SJSA1 (cell line): ENCODE data around the gene DCN. TPM values are rescaled to one million over a fixed set of nuclear protein-coding genes. Genes with fewer than 3 reads are reported as not detected.

ENCODE experiments used
- DNase-seq, 2 experiments: peaks; one replicate each; pipeline ENCODE4 v3.0.0-alpha.2; 2015 to 2020; ENCODE audit warnings: low spot score in 2 of 2, low read depth in 1 of 2
- H3K27ac ChIP-seq: fragments of 250-450 bp; sonication (Bioruptor Pico); 2 replicates; pipeline ENCODE4 v1.5.1; 2020; ENCODE audit warnings: mild to moderate bottlenecking, moderate library complexity
- H3K27me3 ChIP-seq: fragments of 250-450 bp; sonication (Bioruptor Pico); replicated peaks from 2 replicates; pipeline ENCODE4 v1.5.1; 2020; ENCODE audit warnings: mild to moderate bottlenecking, moderate library complexity
- H3K36me3 ChIP-seq: fragments of 250-450 bp; sonication (Bioruptor Pico); 2 replicates; pipeline ENCODE4 v1.5.1; 2020; ENCODE audit warnings: mild to moderate bottlenecking
- H3K4me1 ChIP-seq: fragments of 250-450 bp; sonication (Bioruptor Pico); replicated peaks from 2 replicates; pipeline ENCODE4 v1.6.1; 2021; ENCODE audit warnings: mild to moderate bottlenecking
- H3K4me3 ChIP-seq: fragments of 250-450 bp; sonication (Bioruptor Pico); 2 replicates; pipeline ENCODE4 v1.5.1; 2020; ENCODE audit warnings: mild to moderate bottlenecking
- H3K9me3 ChIP-seq: fragments of 250-450 bp; sonication (Bioruptor Pico); replicated peaks from 2 replicates; pipeline ENCODE4 v1.5.1; 2020; ENCODE audit warnings: mild to moderate bottlenecking
- total RNA-seq: library from RNA; depleted of rRNA; stranded (reverse); fragments of >200 nt; shearing (Covaris generic); gene quantifications from 2 replicates; pipeline ENCODE4 v1.2.3, GENCODE V29; 2014

Gene DCN
- total RNA-seq, 1 experiment from 2014 or later, result 71.4 TPM

DNA sequence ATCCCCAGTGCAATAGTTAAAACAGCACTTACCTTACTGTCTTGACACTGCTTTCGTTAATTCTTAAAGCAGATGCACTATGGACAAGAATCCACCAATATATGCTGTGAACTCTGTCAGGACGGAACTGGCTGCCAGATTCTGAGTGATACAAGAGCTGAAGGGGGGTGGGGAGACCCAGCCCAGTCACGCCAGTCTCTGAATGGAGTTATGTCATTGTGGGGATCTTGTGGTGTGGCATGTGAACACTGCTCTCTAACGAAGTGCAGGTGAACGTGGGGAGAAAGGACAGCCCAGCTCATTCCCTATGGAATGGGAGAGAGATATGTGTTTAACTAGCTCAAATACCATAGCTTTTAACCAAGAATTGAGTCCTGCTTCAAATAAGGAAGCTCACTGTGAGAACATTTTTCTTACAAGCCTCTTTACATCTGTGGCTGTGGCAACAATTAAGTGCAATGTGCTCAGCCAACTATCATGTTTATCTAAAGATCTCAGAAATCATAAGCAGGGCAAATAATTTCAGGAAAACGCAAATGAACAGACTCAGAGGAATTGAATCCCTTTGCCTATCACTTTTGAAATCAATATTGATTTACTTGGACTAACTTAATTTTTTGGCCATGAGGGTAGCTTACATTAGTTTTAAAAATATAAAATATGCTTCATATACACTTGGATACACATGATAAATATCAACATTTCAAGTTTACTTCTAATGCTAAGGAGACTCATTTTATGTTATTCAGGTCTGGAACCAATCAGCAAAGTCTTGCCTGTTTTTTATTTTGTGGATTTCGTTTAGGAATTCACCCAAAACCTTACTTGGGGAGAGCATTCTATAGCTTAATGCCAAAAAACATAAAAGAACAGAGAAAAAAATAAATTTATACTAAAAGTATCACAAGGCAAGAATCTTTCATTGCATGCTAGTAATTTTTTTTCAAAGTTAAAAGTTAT lies 71.0 kb downstream of the DCN start, which contains the start of gene LUM:
TSS of gene LUM (minus strand) at position 129 of the 960 bp plus-strand sequence. CDS start 2,515 bp downstream, outside the sequence.
- Histone ChIP-seq H3K9me3 (no peaks in the 10 kb centered on the region), H3K36me3 (no peaks in the 10 kb centered on the region), H3K27me3 (no peaks in the 10 kb centered on the region), H3K4me1 (peaks cover 6% of the 10 kb centered on the region), H3K27ac (peak within 1 kb of the TSS; percentile 66), H3K4me3 (peak within 1 kb of the TSS; percentile 38)
- peak; percentile 58 to 80 for DNase-seq

GRCh38 chr12:91110311-91110924 lies 72.2 kb downstream of the DCN start:
- no peaks in the 10 kb centered on the region; the same call in 1 of the 2 replicates for H3K9me3 ChIP-seq
- DNase-seq, result no peak
- H3K4me1 ChIP-seq, result peaks cover 11% of the 10 kb centered on the region
- peak overlapping the region; percentile 38 for H3K4me3 ChIP-seq
- peak overlapping the region; percentile 66 for H3K27ac ChIP-seq
- no peaks in the 10 kb centered on the region for H3K27me3 ChIP-seq
- peaks cover 5% of the 10 kb centered on the region for H3K36me3 ChIP-seq

GRCh38 chr12:91109581-91110310 lies 72.9 kb downstream of the DCN start:
- Histone ChIP-seq H3K36me3 (peaks cover 12% of the 10 kb centered on the region), H3K4me1 (peaks cover 18% of the 10 kb centered on the region), H3K27ac (no peak overlapping the region; the same call in 1 of the 2 replicates), H3K27me3 (no peaks in the 10 kb centered on the region), H3K4me3 (peak overlapping the region; percentile 38), H3K9me3 (no peaks in the 10 kb centered on the region; the same call in 1 of the 2 replicates)
- DNase-seq, result no peak

GRCh38 chr12:91109148-91109564 lies 73.5 kb downstream of the DCN start:
- Histone ChIP-seq H3K9me3 (no peaks in the 10 kb centered on the region; the same call in 1 of the 2 replicates), H3K27ac (no peak overlapping the region), H3K4me1 (peaks cover 19% of the 10 kb centered on the region), H3K27me3 (no peaks in the 10 kb centered on the region), H3K36me3 (peaks cover 18% of the 10 kb centered on the region), H3K4me3 (no peak overlapping the region)
- DNase-seq, result peak in 1 of 2 experiments; percentile 65

DNA sequence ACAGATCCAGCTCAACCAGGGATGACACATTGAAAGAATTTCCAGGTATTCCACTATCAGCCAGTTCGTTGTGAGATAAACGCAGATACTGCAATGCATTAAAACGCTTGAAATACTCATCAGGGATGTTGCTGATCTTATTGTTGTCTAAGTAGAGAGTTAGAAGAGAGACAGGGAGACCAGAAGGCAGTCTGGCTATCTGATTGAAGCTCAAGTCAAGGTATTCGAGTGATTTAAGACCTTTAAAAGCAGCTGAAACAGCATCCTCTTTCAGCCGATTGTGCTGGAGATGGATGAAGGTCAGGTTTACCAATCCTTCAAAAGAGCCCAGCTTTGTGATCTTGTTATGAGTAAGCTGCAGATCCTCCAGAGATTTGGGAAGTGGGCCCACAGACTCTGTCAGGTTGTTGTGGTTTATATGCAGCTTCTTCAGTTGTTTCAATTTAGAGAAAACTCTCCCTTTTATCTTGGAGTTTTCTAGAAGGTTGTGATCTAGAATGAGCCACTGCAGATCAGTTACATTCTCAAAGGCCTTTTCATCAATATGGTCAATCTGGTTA lies 74.3 kb downstream of the DCN start:
- H3K27me3 ChIP-seq, result no peaks in the 10 kb centered on the region

DNA sequence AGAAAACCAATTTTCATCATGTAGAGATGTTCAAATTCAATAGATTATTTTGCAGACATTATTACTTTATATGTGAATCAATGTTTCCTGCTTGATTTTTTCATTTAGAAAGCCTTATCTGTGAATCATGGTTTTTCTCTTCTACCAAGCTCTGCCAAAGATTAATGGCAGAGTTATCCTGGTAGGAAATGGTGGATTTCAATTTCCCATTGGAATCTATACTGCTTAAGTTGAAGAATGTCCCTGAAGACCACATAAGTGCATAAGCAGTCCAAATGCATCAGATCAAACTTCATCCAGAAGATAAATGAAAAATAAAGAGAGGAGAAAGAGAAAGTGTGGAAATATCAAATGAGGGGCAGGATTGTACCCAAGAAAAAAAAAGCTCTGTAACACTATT lies 76.3 kb downstream of the DCN start:
- H3K27ac ChIP-seq, result no peak overlapping the region
- H3K4me1 ChIP-seq, result peaks cover 16% of the 10 kb centered on the region
- H3K9me3 ChIP-seq, result no peaks in the 10 kb centered on the region; the same call in 1 of the 2 replicates
- H3K36me3 ChIP-seq, result peaks cover 47% of the 10 kb centered on the region
- H3K27me3 ChIP-seq, result no peaks in the 10 kb centered on the region
- no peak overlapping the region for H3K4me3 ChIP-seq
- DNase-seq, result no peak

More for the DNA sequence above, 74.3 kb downstream of the DCN start:
- DNase-seq, result no peak
- peaks cover 19% of the 10 kb centered on the region for H3K4me1 ChIP-seq
- H3K36me3 ChIP-seq, result peaks cover 27% of the 10 kb centered on the region
- no peak overlapping the region for H3K27ac ChIP-seq
- H3K9me3 ChIP-seq, result no peaks in the 10 kb centered on the region; the same call in 1 of the 2 replicates
- H3K4me3 ChIP-seq, result no peak overlapping the region

GRCh38 chr12:91105807-91106206 lies 76.8 kb downstream of the DCN start:
- Histone ChIP-seq H3K36me3 (peaks cover 50% of the 10 kb centered on the region), H3K4me1 (peaks cover 19% of the 10 kb centered on the region), H3K27ac (peak overlapping the region; percentile 0; the same call in 1 of the 2 replicates), H3K9me3 (no peaks in the 10 kb centered on the region; the same call in 1 of the 2 replicates), H3K27me3 (no peaks in the 10 kb centered on the region), H3K4me3 (no peak overlapping the region)
- DNase-seq, result peak; percentile 58 to 88

DNA sequence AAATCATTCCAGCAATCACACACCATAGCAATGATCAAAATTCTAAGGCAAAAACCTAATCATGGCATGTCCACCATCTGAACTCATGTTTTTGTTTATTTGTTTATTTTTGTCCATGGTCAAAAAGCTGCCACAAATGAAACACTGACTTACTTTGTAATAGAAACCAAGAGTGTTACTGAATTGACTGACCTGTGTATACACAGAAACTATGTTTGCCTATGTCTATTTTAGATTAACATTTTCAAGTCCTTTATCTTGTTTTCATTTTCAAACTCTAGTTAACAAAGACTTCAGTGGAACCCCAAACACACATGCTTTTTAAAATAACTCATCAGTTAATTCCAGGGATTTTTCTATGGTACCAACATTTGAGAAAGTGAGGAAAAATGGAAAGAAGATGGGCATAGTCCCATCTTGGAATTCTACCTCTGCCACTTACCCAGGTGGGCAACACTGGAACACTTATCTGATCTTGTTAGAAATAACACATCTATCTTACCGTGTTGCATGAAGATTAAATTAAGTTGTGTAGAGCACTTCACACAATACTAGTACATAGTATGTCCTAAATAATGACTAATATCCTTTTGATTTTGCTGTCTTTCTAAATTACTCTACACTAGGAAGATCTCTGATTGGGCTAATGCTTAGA lies 77.7 kb downstream of the DCN start:
- peak; percentile 52 to 74 for DNase-seq
- Histone ChIP-seq H3K4me3 (no peak overlapping the region), H3K9me3 (no peaks in the 10 kb centered on the region; the same call in 1 of the 2 replicates), H3K27ac (no peak overlapping the region), H3K4me1 (peaks cover 24% of the 10 kb centered on the region), H3K27me3 (no peaks in the 10 kb centered on the region), H3K36me3 (peaks cover 50% of the 10 kb centered on the region)

GRCh38 chr12:91103624-91104023 lies 79.0 kb downstream of the DCN start:
- H3K9me3 ChIP-seq, result no peaks in the 10 kb centered on the region; the same call in 1 of the 2 replicates
- H3K27me3 ChIP-seq, result no peaks in the 10 kb centered on the region
- H3K36me3 ChIP-seq, result peaks cover 50% of the 10 kb centered on the region
- H3K4me3 ChIP-seq, result no peak overlapping the region
- no peak for DNase-seq
- H3K27ac ChIP-seq, result no peak overlapping the region
- peaks cover 36% of the 10 kb centered on the region for H3K4me1 ChIP-seq

- Histone ChIP-seq H3K27ac (no peak overlapping the region), H3K4me1 (peaks cover 41% of the 10 kb centered on the region), H3K27me3 (no peaks in the 10 kb centered on the region), H3K9me3 (no peaks in the 10 kb centered on the region; the same call in 1 of the 2 replicates), H3K4me3 (no peak overlapping the region), H3K36me3 (peaks cover 50% of the 10 kb centered on the region)
- peak in 1 of 2 experiments; percentile 51 for DNase-seq
Measured at GRCh38 chr12:91103101-91103500, 79.5 kb downstream of the DCN start.

GRCh38 chr12:91100906-91101305 lies 81.7 kb downstream of the DCN start:
- no peak for DNase-seq
- Histone ChIP-seq H3K9me3 (no peaks in the 10 kb centered on the region; the same call in 1 of the 2 replicates), H3K27me3 (no peaks in the 10 kb centered on the region), H3K36me3 (peaks cover 50% of the 10 kb centered on the region), H3K27ac (no peak overlapping the region), H3K4me3 (no peak overlapping the region), H3K4me1 (peaks cover 47% of the 10 kb centered on the region)

DNA sequence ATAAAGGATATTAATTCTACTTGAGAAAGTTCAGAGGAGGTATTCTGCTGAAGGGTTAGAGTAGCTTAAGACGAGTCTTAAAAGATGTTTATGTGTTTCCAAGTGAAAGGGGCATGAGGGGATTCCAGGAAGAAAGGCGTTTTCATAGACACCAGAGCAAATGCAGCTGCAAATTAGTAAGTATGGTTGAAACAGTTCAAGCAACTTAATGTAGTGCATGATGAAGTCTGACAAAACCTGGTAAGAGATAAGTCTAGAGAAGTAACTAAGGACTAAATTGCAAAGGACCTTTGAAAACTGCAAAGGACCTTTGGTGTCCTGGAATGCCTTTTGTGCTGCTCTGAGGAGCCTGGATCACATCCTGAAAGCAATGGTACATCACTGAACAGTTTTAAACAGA lies 82.8 kb downstream of the DCN start:
- no peaks in the 10 kb centered on the region for H3K27me3 ChIP-seq
- no peak overlapping the region for H3K4me3 ChIP-seq
- H3K4me1 ChIP-seq, result peaks cover 42% of the 10 kb centered on the region
- no peaks in the 10 kb centered on the region for H3K9me3 ChIP-seq
- peak; percentile 61 to 87 for DNase-seq
- H3K27ac ChIP-seq, result peak overlapping the region; percentile 78
- H3K36me3 ChIP-seq, result peaks cover 39% of the 10 kb centered on the region
